Hematopoietic multipotent progenitor cell treated with erythropoietin and hydrocortisone succinate and interleukin-3 and kit ligand, for 4 days (in vitro differentiated cells): ENCODE measurements around the gene P2RX3.
A peak's percentile ranks its signal among the peaks of the same experiment; 100 is the strongest.

Source experiments
- DNase-seq: peaks from one replicate; pipeline ENCODE4 v3.0.0-alpha.2; 2015

Gene P2RX3

DNA sequence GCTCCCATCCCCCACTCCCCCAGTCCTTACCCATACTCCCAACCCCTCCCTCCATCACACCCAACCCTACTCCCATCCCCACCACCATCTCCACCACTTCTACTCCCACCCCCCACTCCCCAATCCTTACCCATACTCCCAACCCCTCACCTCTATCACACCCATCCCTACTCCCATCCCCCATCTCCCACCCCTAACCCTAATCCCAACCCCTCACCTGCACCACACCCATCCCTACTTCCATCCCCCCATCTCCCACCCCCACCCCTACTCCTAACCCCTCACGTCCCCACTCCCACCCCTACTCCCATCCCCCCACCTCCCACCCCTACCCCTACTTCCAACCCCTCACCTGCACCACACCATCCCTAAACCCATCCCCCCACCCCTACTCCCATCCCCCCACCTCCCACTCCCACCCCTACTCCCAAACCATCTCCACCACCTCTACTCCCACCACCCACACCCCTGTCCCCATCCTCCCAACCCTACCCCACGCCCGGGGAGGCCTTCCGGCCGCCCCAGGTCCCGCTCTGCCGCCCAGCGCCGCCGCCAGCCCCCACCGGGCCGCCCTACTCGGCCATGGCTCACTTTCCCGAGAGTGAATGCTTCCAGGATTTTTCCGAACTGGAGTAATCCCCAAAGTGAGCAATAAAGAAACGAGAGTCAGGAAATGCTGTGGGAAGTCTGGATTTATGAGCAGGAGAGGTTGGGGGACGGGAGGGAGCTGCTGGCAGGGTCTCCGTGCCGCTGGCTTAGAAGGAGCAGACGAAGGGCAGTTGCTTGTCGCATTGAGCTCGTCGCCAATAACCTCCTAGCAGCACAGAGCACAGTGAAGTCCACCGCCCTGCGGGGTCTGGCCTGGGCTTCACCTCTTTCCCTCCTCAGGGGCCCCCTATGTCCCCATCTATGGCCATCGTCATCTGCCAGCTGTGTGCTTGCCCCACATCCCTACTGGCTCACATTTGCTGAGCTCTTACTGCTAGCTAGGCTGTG lies 38.2 kb downstream of the P2RX3 start:
- DNase-seq: no peak

DNA sequence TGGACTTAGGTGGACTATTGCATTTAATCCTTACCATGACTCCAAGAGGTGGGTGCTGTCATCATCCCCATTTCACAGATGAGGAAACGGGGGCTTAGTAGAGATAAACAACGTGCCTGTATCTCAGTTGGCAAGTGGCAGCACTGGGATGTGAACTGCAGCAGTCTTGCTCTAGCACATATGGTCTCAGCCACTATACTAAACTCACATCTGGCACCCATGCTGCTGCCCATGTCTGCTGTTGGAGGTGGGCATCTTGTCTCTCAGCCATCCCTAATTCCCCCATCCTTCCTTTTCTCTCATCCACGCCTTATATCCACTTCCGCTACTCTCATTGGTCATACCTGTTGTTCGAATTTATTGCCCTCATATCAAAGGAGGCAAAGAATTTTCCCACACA lies 39.0 kb downstream of the P2RX3 start:
- no peak for DNase-seq

DNA sequence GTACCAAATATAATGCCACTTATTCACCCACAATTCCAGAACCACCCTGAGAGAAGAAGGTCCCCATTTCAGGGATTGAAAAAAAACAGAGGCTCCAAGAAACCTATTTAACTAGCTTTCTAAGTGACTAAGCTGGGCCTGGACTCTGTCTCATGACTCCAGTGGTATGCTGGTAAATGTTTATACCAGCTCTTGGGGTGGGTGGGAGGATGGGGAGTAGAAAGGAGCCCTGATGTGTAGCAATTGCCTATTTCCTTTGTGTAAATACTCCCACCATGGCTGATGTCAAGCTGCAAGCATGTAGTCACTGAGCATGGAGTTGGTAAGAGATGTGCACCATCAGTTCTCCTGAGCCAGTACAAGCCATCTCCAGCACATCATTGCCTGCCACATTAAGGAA lies 40.0 kb downstream of the P2RX3 start:
- no peak for DNase-seq

DNA sequence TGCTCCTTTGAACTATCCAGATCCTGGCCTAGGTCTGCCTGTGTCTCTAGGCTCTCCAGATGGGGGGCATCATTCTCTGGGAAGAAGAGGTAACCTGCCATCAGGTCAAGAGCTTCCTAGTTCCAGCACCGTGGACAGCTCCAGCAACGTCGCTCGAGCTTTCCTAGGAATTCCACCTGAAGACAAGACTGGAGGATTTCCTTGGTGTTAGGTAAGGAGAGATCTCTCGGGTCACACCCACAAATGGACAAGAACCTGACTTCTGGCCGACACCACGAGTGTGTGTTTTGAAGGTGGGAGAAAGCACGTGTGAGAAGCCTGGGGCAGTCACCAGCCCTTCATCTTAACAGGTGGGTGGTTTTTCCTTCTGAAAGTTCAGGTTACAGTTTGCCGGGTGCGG lies 41.6 kb downstream of the P2RX3 start:
- peak; percentile 48 for DNase-seq

DNA sequence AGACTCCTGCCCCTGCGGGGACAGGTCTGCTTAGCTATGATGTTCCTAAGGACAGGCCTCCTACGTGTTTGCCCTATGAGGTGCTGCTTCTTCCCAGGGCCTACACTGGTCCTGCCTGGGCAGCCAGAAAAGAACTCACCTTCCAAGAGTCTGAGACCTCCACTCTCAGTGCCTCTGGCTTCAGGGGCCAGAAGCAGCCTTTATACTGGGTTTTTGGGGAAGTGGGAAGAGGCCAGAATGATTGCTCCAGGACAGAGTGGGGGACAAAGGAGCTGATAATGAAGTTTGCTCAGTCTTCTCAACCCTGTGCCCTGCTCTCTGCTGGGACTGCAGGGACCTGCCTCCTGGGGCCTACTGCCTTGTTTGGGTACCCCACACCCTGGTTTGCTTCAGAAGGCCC lies 42.8 kb downstream of the P2RX3 start, which contains the start of gene PRG3:
TSS of gene PRG3 (minus strand) at position 176 of the 400 bp plus-strand sequence. CDS start 442 bp downstream, outside the sequence.
- no peak for DNase-seq

DNA sequence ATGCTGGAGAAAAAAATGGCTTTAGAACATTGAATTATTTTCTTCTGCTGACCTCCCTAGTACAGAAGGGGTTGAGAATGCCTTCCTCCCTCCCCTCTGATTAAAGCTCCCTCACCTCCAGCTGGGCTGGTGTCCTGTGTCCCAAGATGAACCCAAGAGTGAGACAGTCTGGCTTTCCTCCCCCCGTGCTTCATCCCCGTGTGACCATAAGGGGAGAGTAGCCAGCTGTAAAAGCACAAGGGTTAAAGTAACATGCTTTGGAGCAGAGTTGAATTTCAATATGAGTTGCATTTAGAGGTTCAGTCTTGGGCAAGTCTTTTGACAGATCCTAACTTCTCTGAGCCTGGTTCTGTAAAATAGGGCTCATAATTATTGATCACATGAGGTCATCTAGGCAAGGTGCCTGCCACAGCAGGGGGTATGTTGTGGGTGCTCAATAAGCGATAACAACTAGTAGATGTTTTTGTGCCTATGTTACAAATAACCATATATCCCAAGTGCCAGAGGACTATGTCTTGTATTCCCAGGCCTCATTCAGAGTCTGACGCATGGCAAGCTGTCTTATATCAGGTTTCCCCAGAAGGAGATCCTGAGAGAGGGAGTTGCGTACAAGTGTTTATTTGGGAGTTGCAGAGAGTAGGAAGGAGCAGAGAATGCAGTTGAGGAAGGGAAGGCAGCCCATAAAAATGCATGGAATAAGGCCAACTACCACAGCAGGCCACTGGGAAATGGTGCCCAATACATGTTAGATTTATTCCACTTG lies 48.2 kb downstream of the P2RX3 start:
- no peak for DNase-seq

DNA sequence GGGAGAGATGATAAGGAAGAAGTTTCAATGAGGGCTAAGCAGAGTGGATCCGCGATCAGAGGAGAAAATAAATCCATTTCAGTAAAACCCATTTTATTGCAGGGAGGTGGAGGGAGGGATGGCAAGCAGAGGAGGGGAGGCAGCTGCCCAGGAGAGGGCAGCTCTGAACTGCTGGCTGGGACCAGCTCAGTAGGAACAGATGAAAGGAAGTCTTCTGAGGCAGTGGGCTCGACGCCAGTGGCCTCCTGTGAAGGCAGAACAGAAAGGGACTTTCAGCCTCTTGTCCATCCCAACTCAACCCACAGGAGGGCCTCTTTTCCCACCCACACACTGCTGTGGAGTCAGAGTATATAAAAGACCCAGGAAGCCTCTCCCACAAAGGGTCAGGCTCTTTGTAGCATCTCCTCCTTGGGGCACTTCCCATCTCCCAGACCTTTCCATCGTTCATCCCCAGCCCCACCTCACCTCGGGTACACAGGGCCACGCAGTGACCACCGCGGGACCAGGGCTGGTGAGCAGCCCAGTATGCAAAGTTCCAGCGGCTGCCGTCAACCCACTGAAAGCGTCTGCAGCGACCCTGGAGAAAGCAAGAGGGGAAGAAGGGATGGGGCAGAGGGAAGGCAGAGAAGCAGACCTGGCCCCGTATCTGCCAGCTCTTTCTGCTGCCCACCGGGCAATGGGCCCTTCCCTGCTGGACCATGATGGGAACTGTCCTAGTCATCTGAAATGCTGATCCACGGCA lies 49.3 kb downstream of the P2RX3 start:
- DNase-seq: peak; percentile 76

DNA sequence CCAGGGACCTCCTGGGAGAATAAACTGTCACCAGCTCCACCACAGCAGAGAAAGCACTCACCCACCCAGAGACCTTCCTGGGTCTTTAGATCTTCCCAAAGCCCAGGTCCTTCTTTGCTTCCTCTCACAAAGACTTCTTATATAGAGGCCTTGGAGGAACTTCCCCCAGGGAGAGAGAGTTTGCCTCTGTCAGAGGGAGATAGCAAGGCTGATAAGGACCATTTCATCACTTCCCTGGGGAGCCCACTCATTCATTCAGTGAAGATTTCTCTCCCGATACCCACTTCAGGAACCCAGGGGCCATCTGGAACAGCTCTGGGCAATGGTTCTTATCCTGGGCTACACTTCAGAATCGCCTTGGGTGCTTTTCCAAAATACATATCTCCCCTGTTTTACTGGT lies 52.4 kb downstream of the P2RX3 start, which contains the start of gene PRG2:
TSS of gene PRG2 (minus strand) at position 116 of the 400 bp plus-strand sequence. CDS start 706 bp downstream, outside the sequence.
- DNase-seq: peak; percentile 72

DNA sequence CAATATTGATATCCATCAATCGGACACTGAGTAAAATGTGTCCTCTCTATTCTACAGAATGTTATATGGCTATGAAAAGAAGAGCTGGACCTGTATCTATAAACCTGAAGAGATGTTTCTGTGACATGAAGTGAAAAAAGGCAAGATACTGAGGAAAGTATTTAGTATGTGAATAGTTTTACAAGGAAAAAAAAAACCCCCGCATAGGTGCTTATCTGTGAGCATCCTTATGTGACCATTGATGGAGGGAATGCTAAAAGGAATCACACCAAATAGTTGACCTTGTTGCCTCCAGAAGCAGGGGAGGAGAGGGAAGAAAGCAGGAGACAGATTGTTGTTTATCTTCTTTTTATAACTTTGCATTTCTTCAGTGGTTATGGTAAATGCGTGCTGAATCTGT lies 53.0 kb downstream of the P2RX3 start:
- DNase-seq: no peak

DNA sequence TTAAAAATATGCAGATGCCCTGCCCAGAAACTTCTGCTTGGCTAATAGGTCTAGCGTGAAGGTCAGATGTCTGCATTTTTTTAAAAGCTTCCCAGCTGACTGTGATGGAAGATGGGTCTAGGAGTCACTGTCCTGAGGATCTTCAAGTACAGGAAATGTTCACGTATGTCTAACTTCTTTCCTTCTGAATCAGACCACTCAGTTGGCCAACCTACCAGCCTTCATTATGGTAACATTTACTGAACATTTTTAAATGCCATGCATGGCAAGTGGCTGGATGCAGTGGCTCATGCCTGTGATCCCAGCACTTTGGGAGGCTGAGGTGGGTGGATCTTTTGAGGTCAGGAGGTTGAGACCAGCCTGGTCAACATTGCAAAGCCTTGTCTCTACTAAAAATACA lies 53.4 kb downstream of the P2RX3 start:
- DNase-seq: no peak

DNA sequence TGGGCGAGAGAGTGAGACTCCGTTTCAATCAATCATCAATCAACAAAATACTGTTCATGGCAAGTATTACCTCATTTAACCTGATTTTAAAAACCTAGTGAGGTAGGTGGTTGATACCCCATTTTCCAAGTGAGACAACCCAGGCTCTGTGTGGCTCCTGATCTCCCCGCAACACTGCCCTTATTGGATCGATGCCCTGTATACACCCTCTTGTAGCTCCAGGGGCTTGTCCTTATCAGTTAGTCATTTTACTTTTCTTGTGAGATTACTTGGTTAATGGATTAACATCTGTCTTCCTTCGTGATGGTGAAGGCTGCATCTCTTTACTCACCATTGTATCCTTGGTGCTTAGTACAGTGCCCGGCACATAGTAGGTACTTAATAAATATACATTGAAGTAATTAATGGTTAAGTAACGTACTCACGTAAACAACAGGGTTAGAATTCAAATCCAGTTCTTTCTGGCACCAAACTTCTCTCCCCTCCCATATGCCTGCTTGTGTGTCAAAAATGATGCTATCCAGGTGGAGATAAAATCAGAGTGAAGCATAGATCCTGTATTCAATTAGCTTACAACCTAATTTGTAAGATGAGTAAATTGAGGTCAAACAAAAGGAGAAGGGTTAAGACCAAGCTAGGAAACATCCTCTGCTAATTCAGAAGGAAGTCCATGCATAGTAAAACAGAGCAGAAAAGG lies 54.1 kb downstream of the P2RX3 start:
- DNase-seq: peak; percentile 47

DNA sequence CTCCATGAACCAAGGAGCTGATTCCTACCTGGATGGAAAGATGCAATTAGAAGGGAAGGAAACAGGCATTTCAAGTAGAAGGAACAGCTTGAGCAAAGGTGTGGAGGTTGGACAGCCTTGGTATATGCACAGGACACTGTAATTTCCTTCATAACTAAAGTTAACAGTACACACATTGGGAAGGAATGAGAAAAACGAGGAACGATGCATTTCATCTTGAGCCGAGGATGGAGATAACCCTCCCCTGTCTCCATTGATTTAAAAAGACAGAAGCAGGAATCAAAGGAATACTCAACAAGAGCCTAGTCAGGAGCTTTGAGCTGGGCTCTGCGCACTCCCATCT lies 54.6 kb downstream of the P2RX3 start:
- no peak for DNase-seq

DNA sequence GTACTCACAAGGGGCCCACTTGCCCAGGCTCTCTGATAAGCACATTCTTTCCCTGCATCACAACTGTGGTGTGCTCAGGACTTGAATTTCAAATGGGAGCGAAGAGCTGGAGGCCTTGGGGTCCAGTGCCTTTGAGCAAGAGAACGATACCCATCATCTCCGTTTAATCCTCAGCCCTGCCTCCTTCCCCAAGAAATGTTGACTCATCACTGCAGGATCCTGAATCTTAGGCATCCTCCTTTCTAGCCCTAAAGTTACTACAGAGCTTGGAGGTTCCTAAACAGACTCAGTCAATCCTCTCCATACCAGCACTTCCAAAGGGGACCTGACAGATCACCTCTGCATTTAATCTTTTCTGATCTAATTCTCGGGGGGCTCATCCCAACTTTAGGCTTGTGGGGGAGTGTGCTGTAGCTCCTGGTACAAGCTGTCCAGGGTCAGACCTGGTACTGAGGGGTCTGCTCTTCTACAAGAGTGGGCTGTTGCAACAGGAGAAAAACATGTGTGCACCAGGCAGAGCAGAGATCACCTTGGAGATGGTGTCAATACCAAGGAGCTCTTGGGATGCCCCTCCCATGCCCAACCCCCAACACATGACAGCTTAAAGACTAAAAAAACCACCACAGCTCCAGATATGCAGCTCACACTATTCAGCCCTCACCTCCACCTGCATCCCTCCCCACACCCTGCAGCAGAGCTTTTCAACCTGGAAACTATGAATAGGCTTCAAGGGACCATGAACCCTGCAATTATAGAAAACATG lies 56.2 kb downstream of the P2RX3 start:
- DNase-seq: peak; percentile 41

DNA sequence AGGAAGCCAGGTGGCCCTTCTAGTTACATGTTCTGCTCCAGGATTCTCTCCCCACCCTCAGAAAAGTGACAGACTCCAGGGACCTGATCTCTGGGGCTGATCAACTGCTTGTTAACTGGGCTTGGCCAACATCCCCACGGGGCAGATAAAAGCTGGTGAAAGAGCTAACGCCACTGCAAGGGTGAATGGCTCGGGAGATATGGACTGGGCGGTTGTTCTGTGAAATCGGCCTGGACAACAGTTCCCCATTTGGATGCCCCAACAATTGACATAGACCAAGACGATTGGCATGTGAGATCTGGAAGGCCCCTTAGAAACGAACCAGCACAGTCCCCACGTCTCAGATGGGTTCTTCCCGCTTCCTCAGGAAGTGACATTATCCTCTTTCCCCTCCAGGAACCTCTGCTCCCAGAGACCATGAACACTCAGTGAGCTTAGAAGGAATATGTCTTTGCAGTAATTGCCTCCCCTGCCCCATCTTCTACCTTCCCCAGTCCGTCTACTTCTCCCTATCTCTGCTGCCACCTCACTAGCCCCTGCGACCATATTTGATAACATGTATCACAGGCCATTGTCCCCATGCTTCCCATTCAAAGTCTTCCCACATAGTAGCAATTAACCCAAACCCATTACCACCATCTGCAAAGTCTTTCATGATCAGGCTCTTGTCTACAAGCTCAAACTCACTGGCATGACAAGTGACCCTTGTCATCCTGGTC lies 57.9 kb downstream of the P2RX3 start:
- DNase-seq: peak; percentile 96

DNA sequence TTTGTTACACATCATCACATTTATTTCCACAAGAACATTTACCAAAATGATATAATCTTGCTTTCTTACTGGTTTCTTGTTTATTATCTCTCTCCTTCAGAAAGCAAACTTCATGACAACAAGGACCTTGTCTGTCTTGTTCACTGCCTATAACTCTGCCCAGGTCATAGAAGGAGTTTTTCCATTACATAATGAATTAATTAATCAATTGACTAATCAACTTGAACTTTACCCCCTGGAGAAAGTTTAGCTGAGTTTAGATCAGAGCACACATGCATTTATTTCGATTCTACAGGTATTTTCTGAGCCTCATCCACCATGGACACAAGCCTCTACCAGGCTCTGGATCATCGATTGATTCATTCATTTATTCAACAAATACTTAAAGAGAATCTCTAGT lies 58.6 kb downstream of the P2RX3 start:
- no peak for DNase-seq

DNA sequence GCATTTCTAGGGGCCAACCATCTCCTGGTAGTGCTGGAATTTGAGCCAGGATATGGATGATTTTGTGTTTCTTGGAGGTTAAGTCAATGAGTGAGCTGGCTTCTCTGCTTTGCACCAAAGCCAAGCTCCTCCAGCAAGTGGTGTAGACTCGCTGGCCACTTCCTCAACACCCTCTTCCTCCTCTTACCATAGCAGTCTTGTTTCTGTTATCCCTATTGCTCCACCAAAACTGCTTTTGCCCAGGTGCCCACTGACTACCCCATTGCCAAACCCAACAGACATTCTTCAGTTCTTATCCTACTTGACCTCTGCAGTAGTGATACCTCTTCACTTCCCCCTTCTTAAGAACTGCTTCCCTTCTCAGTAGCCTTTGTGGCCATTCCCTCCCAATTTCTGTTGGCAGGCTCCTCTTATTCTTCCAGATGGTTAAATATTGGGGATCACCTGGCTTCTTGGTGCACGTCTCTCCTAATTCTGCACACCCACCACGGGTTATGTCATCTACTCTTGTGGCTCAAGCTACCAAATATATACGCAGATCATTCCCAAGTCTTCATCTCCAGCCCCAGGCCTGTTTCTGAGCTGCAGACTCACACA lies 59.3 kb downstream of the P2RX3 start:
- peak; percentile 72 for DNase-seq

DNA sequence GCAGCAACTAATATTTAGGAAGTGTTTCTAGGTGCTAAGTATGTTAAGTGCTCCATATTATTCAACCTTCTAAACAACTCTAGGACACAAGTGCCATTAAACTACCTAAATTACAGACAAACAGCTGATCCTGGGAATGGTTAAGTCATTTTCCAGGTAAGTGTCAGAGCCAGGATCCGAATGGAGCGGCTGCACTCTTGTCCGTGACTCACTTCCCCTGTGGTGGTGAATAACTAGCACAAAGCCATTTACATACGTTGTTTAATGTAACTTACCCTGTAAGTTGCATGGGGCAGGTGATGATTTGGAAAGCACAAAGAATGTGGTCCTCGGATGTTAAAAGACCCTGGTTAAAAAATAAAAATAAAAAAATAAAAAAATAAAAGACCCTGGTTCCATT lies 61.1 kb downstream of the P2RX3 start:
- no peak for DNase-seq

DNA sequence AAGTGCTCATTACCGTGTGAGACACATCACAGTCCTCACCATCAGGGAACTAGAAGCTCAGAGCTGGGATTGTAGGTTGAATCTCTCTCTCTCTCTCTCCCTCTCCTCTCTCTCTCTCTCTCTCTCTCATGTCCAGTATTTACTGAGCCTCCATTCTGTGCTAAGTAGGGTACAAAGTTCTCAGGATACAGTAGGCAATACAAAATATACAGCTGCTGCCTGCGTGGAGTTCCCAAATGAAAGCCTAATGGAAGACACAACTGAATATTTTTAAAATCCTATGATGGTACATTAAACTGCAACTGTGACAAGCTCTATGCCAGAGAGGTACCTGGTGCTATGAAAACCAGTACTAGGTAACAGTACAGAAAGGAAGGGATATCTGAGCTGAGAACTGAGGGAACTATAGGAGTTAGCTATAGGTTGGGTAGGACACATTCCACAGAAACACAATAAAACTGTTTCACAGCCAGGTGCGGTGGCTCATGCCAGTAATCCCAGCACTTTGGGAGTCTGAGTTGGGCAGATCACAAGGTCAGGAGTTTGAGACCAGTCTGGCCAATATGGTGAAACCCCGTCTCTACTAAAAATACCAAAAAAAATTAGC lies 61.9 kb downstream of the P2RX3 start:
- no peak for DNase-seq

DNA sequence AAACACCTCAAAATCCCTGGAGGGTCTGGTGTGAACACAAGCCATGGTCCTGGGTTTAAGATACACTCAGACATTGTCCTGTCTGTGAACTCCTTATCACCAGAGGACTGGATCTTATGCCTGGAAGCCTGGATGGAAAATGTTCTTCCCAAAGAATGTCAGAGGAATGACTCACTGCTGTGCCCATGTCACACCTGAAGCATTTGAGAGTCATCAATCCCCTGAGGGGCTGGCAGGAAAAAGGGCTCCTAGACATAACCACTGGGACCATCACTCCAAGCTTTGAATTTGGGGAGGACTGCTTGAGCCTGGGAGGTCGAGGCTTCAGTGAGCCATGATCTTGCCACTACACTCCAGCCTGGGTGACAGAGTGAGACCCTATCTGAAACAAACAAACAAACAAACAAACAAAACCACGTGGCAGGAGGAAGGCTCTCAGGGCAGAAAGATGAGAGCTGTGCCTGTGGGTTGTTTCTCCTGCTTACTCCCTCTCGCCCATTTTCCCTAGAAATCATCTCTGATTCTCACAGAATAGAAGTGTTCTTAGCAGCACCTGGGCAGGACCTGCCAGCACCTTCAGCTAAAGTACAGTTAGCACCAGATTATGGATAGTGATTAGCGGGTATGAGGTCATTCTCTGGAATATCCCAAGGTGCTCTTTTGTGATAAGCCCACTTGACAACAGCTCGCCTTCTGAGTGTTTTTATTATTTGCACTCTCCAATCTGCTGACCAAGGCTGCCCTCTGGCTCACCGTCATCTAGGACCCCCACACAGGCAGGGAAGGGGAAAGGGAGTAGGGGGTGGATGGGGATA lies 64.2 kb downstream of the P2RX3 start:
- peak; percentile 57 for DNase-seq
